K562 (cell line): ENCODE results near the gene CYP2A6. TPM values are rescaled to one million over a fixed set of nuclear protein-coding genes. Genes with fewer than 3 reads are reported as not detected.

Source experiments
- BRF2 ChIP-seq: IDR thresholded peaks from 3 replicates; pipeline ENCODE4 v1.6.1; 2011; ENCODE audit warnings: borderline replicate concordance, mild to moderate bottlenecking; ENCODE audit not compliant: insufficient read length, insufficient read depth
- FOXO4 ChIP-seq: fragments of 450-650 bp; formaldehyde crosslinking; IDR thresholded peaks from 2 replicates; pipeline ENCODE4 v1.4.0; 2020; ENCODE audit warnings: mild to moderate bottlenecking, moderate library complexity
- FUS ChIP-seq: fragments of 200-400 bp; formaldehyde crosslinking; optimal IDR thresholded peaks from 2 replicates; pipeline ENCODE3; 2017; ENCODE audit warnings: low read depth, low read length
- MNT ChIP-seq, 2 experiments: fragments of 450-650 bp; conservative IDR thresholded peaks; 2 replicates each; pipeline ENCODE4 v1.6.1; 2017; ENCODE audit warnings: mild to moderate bottlenecking in 2 of 2, moderate library complexity in 2 of 2
- SRSF3 ChIP-seq: fragments of 200-400 bp; formaldehyde crosslinking; IDR thresholded peaks from 2 replicates; pipeline ENCODE4 v1.6.1; 2016; ENCODE audit warnings: mild to moderate bottlenecking, low read length, moderate library complexity; ENCODE audit not compliant: insufficient read depth
- ZNF124 ChIP-seq: sonication (generic); formaldehyde crosslinking; IDR thresholded peaks from 2 replicates; pipeline ENCODE4 v1.8.1; 2022; ENCODE audit warnings: missing genetic modification reagents
- ZNF354B ChIP-seq: fragments of 250-450 bp; sonication (Bioruptor Pico); IDR thresholded peaks from 2 replicates; pipeline ENCODE4 v1.4.0; 2020
- ZNF644 ChIP-seq: fragments of 200-800 bp; sonication (Bioruptor generic); IDR thresholded peaks from 2 replicates; pipeline ENCODE4 v1.6.1; 2016; ENCODE audit warnings: low read depth, missing genetic modification characterization, missing compliant biosample characterization
- polyA plus RNA-seq, 8 experiments: library from polyadenylated mRNA; depleted of rRNA in 4 of 8; stranded (reverse) in 5 of 8; unstranded in 3 of 8; fragments of >200 nt; fragmentation: Nextera tagmentation in 2 of 8; fragmentation: Illumina TruSeq in 1 of 8; extraction: Ambion mirVana in 2 of 8; extraction: Trizol in 1 of 8; gene quantifications; 2 replicates each; pipeline versions ENCODE4 v1.2.1 to v1.2.3, GENCODE V29; 2011 to 2014; ENCODE audit warnings: inconsistent platforms in 1 of 8, missing spikeins in 1 of 8
- total RNA-seq, 7 experiments: library from RNA; depleted of rRNA in 6 of 7; stranded (reverse); fragments of >200 nt in 6 of 7; fragmentation: Illumina TruSeq in 2 of 7; extraction: Trizol in 2 of 7; gene quantifications; 2 replicates each; pipeline versions ENCODE4 v1.2.1 to v1.2.3, GENCODE V29; 2011 to 2021; ENCODE audit warnings: low replicate concordance in 1 of 7
- TF ChIP-seq, protein P1 (sequence below): fragments of 450-650 bp; IDR thresholded peaks from 2 replicates; pipeline ENCODE4 v1.6.1; 2016; ENCODE audit warnings: low read depth

Gene CYP2A6
- total and polyA plus RNA-seq, 9 of the 15 experiments (the other 6 are each of a cell fraction or from before 2014, with no cell fraction given), result 0.31 TPM; not detected in 8

DNA sequence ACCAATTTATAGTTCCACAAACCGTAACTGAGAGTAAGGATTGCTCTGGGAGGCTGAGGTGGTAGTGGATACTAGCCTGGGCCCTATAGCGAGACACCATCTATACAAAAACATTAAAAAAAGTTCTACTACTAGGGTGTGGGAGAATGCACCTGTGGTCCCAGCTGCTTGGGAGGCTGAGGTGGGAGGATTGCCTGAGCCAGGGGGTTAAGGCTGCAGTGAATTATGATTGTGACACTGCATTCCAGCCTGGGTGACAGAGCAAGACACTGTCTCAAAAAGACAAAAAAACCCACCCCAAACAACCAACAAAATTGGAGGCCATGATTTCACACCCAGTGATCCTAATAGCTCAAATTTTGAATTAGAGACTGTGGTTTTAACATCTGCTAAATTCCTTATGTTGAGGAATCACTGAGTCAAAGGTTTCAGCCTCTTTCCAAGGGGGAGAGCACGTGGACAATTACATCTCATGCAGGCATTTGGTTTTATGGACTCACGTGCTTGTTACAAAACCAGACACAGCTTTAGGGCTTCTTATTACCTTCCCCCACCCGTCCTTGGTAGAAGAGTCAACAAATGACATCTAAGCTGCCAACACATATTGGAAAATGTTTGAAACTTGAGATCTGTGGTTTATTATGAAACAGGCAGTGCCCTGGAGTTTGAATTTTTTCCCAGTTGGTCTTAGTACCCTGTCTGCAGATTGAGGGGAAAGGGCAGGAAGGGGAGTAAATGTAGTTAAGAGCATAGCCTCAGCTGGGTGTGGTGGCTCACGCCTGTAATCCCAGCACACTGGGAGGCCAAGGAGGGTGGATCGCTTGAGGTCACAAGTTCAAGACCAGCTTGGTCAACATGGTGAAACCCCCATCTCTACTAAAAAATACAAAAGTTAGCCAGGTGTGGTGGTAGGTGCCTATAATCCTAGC, 18.5 kb downstream of the CYP2A6 start (continued):
- TF ChIP-seq, protein P1, sequence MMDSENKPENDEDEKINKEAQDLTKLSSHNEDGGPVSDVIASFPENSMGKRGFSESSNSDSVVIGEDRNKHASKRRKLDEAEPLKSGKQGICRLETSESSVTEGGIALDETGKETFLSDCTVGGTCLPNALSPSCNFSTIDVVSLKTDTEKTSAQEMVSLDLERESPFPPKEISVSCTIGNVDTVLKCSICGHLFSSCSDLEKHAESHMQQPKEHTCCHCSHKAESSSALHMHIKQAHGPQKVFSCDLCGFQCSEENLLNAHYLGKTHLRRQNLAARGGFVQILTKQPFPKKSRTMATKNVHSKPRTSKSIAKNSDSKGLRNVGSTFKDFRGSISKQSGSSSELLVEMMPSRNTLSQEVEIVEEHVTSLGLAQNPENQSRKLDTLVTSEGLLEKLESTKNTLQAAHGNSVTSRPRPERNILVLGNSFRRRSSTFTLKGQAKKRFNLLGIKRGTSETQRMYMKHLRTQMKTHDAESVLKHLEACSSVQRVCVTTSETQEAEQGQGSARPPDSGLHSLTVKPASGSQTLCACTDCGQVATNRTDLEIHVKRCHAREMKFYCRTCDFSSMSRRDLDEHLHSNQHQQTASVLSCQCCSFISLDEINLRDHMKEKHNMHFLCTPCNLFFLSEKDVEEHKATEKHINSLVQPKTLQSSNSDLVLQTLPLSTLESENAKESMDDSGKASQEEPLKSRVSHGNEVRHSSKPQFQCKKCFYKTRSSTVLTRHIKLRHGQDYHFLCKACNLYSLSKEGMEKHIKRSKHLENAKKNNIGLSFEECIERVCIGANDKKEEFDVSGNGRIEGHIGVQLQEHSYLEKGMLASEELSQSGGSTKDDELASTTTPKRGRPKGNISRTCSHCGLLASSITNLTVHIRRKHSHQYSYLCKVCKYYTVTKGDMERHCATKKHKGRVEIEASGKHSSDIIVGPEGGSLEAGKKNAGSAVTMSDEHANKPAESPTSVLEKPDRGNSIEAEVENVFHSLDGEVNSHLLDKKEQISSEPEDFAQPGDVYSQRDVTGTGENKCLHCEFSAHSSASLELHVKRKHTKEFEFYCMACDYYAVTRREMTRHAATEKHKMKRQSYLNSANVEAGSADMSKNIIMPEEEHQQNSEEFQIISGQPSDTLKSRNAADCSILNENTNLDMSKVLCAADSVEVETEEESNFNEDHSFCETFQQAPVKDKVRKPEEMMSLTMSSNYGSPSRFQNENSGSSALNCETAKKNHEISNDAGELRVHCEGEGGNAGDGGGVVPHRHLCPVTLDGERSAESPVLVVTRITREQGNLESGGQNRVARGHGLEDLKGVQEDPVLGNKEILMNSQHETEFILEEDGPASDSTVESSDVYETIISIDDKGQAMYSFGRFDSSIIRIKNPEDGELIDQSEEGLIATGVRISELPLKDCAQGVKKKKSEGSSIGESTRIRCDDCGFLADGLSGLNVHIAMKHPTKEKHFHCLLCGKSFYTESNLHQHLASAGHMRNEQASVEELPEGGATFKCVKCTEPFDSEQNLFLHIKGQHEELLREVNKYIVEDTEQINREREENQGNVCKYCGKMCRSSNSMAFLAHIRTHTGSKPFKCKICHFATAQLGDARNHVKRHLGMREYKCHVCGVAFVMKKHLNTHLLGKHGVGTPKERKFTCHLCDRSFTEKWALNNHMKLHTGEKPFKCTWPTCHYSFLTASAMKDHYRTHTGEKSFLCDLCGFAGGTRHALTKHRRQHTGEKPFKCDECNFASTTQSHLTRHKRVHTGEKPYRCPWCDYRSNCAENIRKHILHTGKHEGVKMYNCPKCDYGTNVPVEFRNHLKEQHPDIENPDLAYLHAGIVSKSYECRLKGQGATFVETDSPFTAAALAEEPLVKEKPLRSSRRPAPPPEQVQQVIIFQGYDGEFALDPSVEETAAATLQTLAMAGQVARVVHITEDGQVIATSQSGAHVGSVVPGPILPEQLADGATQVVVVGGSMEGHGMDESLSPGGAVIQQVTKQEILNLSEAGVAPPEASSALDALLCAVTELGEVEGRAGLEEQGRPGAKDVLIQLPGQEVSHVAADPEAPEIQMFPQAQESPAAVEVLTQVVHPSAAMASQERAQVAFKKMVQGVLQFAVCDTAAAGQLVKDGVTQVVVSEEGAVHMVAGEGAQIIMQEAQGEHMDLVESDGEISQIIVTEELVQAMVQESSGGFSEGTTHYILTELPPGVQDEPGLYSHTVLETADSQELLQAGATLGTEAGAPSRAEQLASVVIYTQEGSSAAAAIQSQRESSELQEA, result no peak
- TF ChIP-seq SRSF3 (no peak), ZNF354B (no peak), FUS (no peak), BRF2 (no peak), MNT (conservative IDR thresholded peaks at IDR 0.05) (0 out of 4 replicates have a peak, but pooled peaks of 1 of the 2 experiments have one; percentile 13), FOXO4 (no peak), ZNF644 (tag) (no peak), ZNF124 (CRISPR knock-in tag) (no peak)
